MCF 10A (cell line): ENCODE measurements around the gene PRKCZ. TPM values are rescaled to one million over a fixed set of nuclear protein-coding genes. Genes with fewer than 3 reads are reported as not detected.
"Not testable (repeated sequence)": the region's sequence is repeated elsewhere in the genome, so short reads cannot be mapped to it uniquely, and the experiment has no call there.

Experiments used
- BruUV-seq: library from RNA; stranded (reverse); fragments of 400-500 nt; replicated peaks from 2 replicates; lab custom pipeline; 2021; lab: Mats Ljungman, UMichigan
- CTCF ChIA-PET: fragments of 300-600 bp; sonication (Branson Sonifier 250); formaldehyde crosslinking; extraction: SDS; loops from one replicate; lab custom pipeline; 2021; ENCODE audit warnings: antibody characterized with exemption, inconsistent platforms; lab: Yijun Ruan, JAX
- POLR2A ChIA-PET: fragments of 300-600, 350-650 bp; sonication (Branson Sonifier 250); formaldehyde crosslinking; extraction: SDS; loops from one replicate; lab custom pipeline; 2020; ENCODE audit warnings: antibody characterized with exemption, inconsistent platforms; lab: Yijun Ruan, JAX
- DNase-seq: peaks from one replicate; pipeline ENCODE4 v3.0.0-alpha.2; 2018; ENCODE audit not compliant: unreplicated experiment
- H3K27ac Mint-ChIP-seq: one replicate; pipeline ENCODE4 v1.8.0; 2022; ENCODE audit warnings: mild to moderate bottlenecking, low read depth, mixed read lengths; ENCODE audit not compliant: unreplicated experiment
- H3K27me3 Mint-ChIP-seq: one replicate; pipeline ENCODE4 v1.8.0; 2022; ENCODE audit warnings: mixed read lengths; ENCODE audit not compliant: insufficient read depth, unreplicated experiment
- H3K36me3 Mint-ChIP-seq: one replicate; pipeline ENCODE4 v1.8.0; 2022; ENCODE audit warnings: mild to moderate bottlenecking, moderate library complexity, mixed read lengths; ENCODE audit not compliant: insufficient read depth, unreplicated experiment
- H3K4me1 Mint-ChIP-seq: one replicate; pipeline ENCODE4 v1.8.0; 2022; ENCODE audit warnings: mixed read lengths; ENCODE audit not compliant: insufficient read depth, unreplicated experiment
- H3K4me3 Mint-ChIP-seq: one replicate; pipeline ENCODE4 v1.8.0; 2022; ENCODE audit warnings: mild to moderate bottlenecking, moderate library complexity, mixed read lengths; ENCODE audit not compliant: unreplicated experiment
- H3K9me3 Mint-ChIP-seq: one replicate; pipeline ENCODE4 v1.8.0; 2022; ENCODE audit warnings: mixed read lengths; ENCODE audit not compliant: unreplicated experiment
- intact Hi-C: fragments of 100-400 bp; cut with micrococcal nuclease; formaldehyde crosslinking; loops from 2 replicates; pipeline ENCODE4 v1.14.1; 2022
- total RNA-seq: library from RNA; stranded (reverse); gene quantifications from 2 replicates; pipeline ENCODE4 v1.2.3, GENCODE V29; 2022
- TF ChIP-seq, protein P1 (sequence below): fragments of 200-600 bp; IDR thresholded peaks from one replicate; pipeline ENCODE4 v1.8.0; 2022; ENCODE audit warnings: antibody characterized with exemption, mild to moderate bottlenecking; ENCODE audit not compliant: unreplicated experiment

Gene PRKCZ
- total RNA-seq, 1 experiment from 2014 or later, result 24.9 TPM

DNA sequence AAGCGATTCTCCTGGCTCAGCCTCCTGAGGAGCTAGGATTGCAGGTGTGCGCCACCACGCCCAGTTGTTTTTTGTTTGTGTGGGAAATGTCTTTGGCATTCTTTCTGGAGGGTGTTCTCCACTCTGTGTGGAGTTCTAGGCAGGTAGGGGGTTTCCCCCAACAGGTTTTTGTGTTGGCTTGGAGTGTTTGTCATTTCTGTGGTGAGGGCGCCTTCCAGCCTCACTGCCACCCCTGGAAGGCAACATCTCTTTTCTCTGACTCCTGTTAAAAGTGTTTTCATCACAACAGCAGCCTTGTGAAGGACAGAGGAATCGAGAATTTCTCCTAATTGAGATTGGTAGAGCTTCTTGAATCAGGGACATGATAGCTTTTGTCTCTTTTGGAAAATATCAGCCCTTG, 69.7 kb downstream of the PRKCZ start:
- Mint-ChIP-seq H3K4me1 (no peaks in the 10 kb centered on the region), H3K27ac (no peak overlapping the region), H3K27me3 (no peaks in the 10 kb centered on the region), H3K9me3 (peaks cover 8% of the 10 kb centered on the region), H3K36me3 (peaks cover 13% of the 10 kb centered on the region), H3K4me3 (no peak overlapping the region)
- DNase-seq, result no peak
- CTCF ChIA-PET, result interaction anchor here (0.6 kb wide), 1 partner anchor 83 kb away, joined by 3 read pairs; no protein-coding TSS in a partner anchor
- intact Hi-C loops, result no loop called here
- TF ChIP-seq, protein P1, sequence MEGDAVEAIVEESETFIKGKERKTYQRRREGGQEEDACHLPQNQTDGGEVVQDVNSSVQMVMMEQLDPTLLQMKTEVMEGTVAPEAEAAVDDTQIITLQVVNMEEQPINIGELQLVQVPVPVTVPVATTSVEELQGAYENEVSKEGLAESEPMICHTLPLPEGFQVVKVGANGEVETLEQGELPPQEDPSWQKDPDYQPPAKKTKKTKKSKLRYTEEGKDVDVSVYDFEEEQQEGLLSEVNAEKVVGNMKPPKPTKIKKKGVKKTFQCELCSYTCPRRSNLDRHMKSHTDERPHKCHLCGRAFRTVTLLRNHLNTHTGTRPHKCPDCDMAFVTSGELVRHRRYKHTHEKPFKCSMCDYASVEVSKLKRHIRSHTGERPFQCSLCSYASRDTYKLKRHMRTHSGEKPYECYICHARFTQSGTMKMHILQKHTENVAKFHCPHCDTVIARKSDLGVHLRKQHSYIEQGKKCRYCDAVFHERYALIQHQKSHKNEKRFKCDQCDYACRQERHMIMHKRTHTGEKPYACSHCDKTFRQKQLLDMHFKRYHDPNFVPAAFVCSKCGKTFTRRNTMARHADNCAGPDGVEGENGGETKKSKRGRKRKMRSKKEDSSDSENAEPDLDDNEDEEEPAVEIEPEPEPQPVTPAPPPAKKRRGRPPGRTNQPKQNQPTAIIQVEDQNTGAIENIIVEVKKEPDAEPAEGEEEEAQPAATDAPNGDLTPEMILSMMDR, result no peak
- BruUV-seq, result no TSS peak
- POLR2A ChIA-PET, result interaction anchor here (0.6 kb wide), 1 partner anchor 272 kb away, joined by 3 read pairs; no protein-coding TSS in a partner anchor

GRCh38 chr1:2121101-2121691, 71.0 kb downstream of the PRKCZ start:
- intact Hi-C loops, result no loop called here
- POLR2A ChIA-PET, result no interaction called here
- H3K27me3 Mint-ChIP-seq, result no peaks in the 10 kb centered on the region
- peaks cover 8% of the 10 kb centered on the region for H3K9me3 Mint-ChIP-seq
- H3K27ac Mint-ChIP-seq, result no peak overlapping the region
- TF ChIP-seq, protein P1, result no peak
- CTCF ChIA-PET, result no interaction called here
- H3K36me3 Mint-ChIP-seq, result peaks cover 13% of the 10 kb centered on the region
- no peaks in the 10 kb centered on the region for H3K4me1 Mint-ChIP-seq
- no TSS peak for BruUV-seq
- no peak for DNase-seq
- H3K4me3 Mint-ChIP-seq, result no peak overlapping the region

GRCh38 chr1:2121794-2122193, 71.6 kb downstream of the PRKCZ start:
- CTCF ChIA-PET, H3K27me3 Mint-ChIP-seq, POLR2A ChIA-PET, H3K9me3 Mint-ChIP-seq, H3K4me3 Mint-ChIP-seq, H3K4me1 Mint-ChIP-seq, intact Hi-C loops, H3K27ac Mint-ChIP-seq, DNase-seq, BruUV-seq: not testable (repeated sequence)
- peaks cover 13% of the 10 kb centered on the region for H3K36me3 Mint-ChIP-seq

DNA sequence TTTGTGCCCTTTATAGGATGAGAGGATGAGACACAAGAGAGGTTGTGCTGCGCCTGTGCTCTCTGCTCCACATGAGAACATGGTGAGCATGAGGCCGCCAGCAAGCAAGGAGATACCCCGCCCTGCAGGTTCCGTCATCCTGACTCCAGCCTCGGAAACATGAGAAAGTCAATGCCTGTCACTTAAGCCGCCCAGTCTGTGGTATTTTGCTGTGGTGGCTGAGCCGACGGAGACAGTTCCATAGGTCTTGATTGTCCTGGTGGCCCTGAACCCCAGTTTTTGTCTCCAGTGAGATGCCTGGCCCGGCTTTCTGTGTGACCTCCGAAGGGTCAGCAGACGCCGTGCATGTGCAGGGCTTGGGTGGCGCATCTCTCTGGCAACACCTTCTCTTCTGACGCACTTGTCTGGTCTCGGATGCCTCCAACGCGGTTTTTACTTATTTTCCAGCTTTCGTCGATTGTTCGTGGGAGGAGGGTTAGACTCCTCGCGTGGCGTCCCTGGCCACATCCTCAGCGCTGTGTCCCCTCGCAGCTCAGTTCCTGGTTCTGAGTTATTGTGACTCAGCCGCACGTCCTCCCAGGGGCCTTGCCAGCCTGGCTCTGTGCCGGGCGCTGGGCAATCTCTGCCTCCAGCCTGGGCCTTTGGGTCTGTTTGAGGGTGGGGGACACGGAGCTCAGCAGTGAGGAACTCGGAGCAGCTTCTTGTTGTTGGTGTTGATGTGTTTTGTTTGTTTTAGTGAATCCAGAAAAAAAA, 74.4 kb downstream of the PRKCZ start:
- no peak overlapping the region for H3K27ac Mint-ChIP-seq
- no peaks in the 10 kb centered on the region for H3K4me1 Mint-ChIP-seq
- H3K36me3 Mint-ChIP-seq, result peaks cover 13% of the 10 kb centered on the region
- DNase-seq, result no peak
- TF ChIP-seq, protein P1, result no peak
- CTCF ChIA-PET, result no interaction called here
- H3K4me3 Mint-ChIP-seq, result no peak overlapping the region
- intact Hi-C loops, result no loop called here
- no peaks in the 10 kb centered on the region for H3K27me3 Mint-ChIP-seq
- BruUV-seq, result no TSS peak
- H3K9me3 Mint-ChIP-seq, result peaks cover 8% of the 10 kb centered on the region
- POLR2A ChIA-PET, result no interaction called here
